Measurements from ENCODE around the gene NPAT.
"Not testable (repeated sequence)": the region's sequence is repeated elsewhere in the genome, so short reads cannot be mapped to it uniquely, and the experiment has no call there.

NPAT gene

DNA sequence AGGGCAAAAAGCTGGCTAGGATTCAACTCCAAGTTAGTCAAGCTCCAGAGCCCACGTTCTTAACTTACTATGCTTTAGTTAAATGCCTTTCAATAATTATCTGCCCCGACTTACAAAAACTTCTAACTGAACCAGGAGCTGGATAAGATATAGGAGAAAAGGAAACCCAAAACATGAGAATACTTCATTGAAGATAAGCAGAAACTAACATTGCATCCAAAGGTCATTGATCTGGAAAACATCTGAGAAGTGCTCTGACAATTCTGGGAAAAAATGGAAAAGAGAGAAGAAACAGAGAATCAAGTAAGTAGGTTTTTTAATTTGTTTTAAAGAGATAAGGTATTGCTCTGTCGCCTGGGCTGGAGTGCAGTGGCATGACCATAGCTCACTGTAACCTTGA, 73.9 kb downstream of the NPAT start:
- DNase-seq (ENCODE audit: low read depth in 2 of 2): no peak

GRCh38 chr11:108147150-108147549, 75.3 kb downstream of the NPAT start:
- no peak for DNase-seq (ENCODE audit: low read depth in 2 of 2)

DNA sequence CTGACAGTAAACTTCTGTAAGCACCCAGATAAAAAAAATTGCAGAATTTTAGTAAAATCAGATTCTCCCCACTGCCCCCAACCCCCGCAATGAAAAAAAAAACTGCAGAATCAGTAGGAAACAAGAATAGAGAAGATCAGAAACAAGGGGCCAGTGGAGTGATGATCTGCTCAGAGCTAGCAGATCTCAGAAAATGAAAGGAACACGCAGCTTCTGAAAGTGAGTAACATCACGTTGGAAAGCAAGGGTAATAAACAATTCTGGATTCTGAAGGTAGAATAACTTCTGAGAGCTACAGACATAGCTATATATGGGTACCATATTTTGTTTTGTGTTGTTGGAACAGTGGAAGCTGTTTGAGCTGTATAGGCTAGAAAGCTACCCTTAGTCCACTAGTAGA, 77.8 kb downstream of the NPAT start:
- no peak for DNase-seq (ENCODE audit: low read depth in 2 of 2)

DNA sequence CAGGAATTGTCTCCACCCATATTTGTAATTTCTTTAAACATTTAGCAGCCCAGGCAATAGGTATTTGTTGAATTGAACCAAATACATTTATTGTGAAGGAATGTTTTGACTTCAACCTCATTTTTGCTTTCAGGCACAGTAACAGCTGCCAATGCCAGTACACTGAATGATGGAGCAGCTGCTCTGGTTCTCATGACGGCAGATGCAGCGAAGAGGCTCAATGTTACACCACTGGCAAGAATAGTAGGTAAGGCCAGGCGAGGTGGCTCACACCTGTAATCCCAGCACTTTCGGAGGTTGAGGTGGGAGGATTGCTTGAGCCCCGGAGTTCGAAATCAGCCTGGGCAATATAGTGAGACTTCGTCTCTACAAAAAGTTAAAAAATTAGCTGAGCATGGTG, 80.1 kb downstream of the NPAT start:
- no peak for DNase-seq (ENCODE audit: low read depth in 2 of 2)

GRCh38 chr11:108137212-108137611, 85.2 kb downstream of the NPAT start:
- DNase-seq (ENCODE audit: low read depth in 2 of 2): no peak

- DNase-seq (ENCODE audit: low read depth in 2 of 2): peak in 1 of 2 experiments; percentile 9
These were observed 86.4 kb downstream of the NPAT start for GRCh38 chr11:108135845-108136544.

- DNase-seq (ENCODE audit: low read depth in 2 of 2): not testable (repeated sequence)
These were observed 89.4 kb downstream of the NPAT start for GRCh38 chr11:108132993-108133538.

DNA sequence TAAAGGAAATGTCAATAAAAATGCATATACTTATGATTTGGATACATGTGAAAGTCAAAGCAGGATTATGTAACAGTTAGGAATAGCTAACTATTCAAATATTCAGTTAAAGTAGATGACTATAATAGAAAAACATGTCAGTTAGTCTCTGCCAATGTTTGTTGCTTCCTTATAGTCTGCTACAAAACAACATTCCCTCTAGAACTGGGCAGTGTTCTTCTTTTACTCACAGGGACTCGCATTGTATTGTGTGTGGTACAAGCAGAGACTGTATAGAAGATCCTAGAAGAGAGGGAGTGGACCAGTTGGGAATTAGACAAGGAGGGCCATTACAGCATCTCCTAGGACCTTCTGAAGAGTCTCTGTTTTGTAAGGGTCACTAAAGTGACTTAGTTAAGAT, 90.4 kb downstream of the NPAT start:
- DNase-seq (ENCODE audit: low read depth in 2 of 2): no peak

DNA sequence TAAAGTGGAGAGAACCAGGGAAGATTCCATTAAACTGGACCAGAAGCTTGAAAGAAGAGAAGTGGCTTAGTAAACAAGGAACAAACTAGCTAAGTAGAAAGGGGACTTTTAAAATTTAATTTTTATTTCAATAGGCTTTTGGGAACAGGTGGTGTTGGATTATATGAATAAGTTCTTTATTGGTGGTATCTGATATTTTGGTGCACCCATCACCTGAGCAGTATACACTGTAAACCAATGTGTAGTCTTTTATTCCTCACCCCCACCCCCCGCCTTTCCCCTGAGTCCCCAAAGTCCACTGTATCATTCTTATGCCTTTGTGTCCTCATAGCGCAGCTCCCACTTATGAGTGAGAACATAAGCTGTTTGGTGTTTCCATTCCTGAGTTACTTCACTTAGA, 93.7 kb downstream of the NPAT start:
- no peak for DNase-seq (ENCODE audit: low read depth in 2 of 2)

DNA sequence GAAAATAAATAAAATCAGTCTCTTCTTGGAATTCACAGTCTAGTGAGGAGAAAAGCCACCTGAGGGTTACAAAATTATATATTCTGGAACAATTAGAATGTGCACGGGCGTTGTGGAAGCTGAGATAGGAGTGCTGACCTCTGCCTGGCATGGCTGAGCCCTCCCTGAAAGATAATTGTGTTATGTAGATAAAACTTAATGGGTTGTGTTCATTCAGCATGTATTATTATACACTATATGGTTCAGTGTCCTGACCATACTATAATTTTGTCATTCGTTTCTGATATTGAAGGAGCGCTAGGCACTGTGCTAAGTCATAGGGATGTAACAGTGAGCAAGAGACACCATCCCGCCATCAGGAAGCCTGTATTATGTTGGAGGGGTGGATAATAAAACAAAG, 97.3 kb downstream of the NPAT start:
- no peak for DNase-seq (ENCODE audit: low read depth in 2 of 2)

GRCh38 chr11:108122166-108122628, 100.2 kb downstream of the NPAT start:
- no peak for DNase-seq (ENCODE audit: low read depth in 2 of 2)

- DNase-seq (ENCODE audit: low read depth in 2 of 2): peak; percentile 76 to 78
These were observed 100.9 kb downstream of the NPAT start, which contains the start of gene ACAT1 for GRCh38 chr11:108121274-108122155. ACAT1 (plus strand) TSS chr11:108121567; CDS start chr11:108121607, 40 bp downstream.

GRCh38 chr11:108120936-108121273, 101.5 kb downstream of the NPAT start:
- DNase-seq (ENCODE audit: low read depth in 2 of 2): not testable (repeated sequence)

GRCh38 chr11:108117746-108118371, 104.6 kb downstream of the NPAT start:
- DNase-seq (ENCODE audit: low read depth in 2 of 2): peak; percentile 46 to 48

GRCh38 chr11:108115500-108116140, 106.8 kb downstream of the NPAT start:
- peak; percentile 55 to 57 for DNase-seq (ENCODE audit: low read depth in 2 of 2)

GRCh38 chr11:108112057-108112456, 110.4 kb downstream of the NPAT start:
- DNase-seq (ENCODE audit: low read depth in 2 of 2): no peak

GRCh38 chr11:108111126-108111525, 111.3 kb downstream of the NPAT start:
- no peak for DNase-seq (ENCODE audit: low read depth in 2 of 2)

Measured in fibroblast of skin of left quadriceps (primary cell).